SK-N-MC (cell line): Measurements from ENCODE around the gene CARMIL1.

Source experiments
- EZH2 ChIP-seq: fragments of 200-600 bp; sonication (generic); IDR thresholded peaks from one replicate; pipeline ENCODE4 v1.6.1; 2017; ENCODE audit warnings: antibody characterized with exemption
- POLR2AphosphoS5 ChIP-seq: IDR thresholded peaks from 2 replicates; pipeline ENCODE4 v1.6.1; 2012; ENCODE audit warnings: mild to moderate bottlenecking, low read depth, low read length, borderline replicate concordance

DNA sequence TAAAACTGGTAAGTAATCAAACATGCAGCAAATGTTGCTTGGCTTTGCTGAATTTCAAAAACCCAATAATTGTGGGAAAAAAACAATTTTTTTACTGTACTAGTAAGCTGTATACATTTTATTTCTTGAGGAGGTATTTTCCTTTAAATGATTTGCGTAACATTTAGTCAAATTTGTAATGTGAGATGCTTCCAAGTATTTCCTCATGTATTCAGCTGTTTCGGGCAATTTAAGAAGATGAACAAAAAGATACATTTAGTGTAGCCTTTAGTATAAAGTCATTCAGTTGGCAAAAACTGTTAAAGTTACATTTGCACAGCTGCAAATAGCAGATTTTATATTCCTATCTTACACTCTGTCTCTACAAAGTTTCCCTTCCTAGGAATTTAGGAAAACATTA lies 186.8 kb downstream of the CARMIL1 start:
- TF ChIP-seq POLR2AphosphoS5 (no peak), EZH2 (no peak)
